Neural cell (in vitro differentiated cells): ENCODE data around the gene MYO1D. TPM values are rescaled to one million over a fixed set of nuclear protein-coding genes. Genes with fewer than 3 reads are reported as not detected.

ENCODE experiments used
- H2AFZ ChIP-seq: fragments of 200-600, 300-800 bp; sonication (generic), shearing (Covaris generic); 2 replicates; pipeline ENCODE4 v1.6.0; 2014; ENCODE audit warnings: low read depth, mild to moderate bottlenecking, antibody characterized with exemption, low read length, moderate library complexity
- H3F3A ChIP-seq: fragments of 200-600 bp; shearing (Covaris generic); 2 replicates; pipeline ENCODE4 v1.6.1; 2016; ENCODE audit warnings: mild to moderate bottlenecking, moderate library complexity, mixed read lengths, antibody characterized with exemption, low read length; ENCODE audit not compliant: insufficient read depth, poor library complexity, severe bottlenecking
- H3K27ac ChIP-seq: fragments of 200-600, 300-800 bp; sonication (generic), shearing (Covaris generic); 2 replicates; pipeline ENCODE4 v1.5.1; 2014; ENCODE audit warnings: mild to moderate bottlenecking, low read length, moderate library complexity
- H3K27me3 ChIP-seq: fragments of 300-800, 200-600 bp; sonication (generic), shearing (Covaris generic); 2 replicates; pipeline ENCODE4 v1.6.0; 2014; ENCODE audit warnings: mild to moderate bottlenecking, low read depth, low read length, moderate library complexity; ENCODE audit not compliant: insufficient read depth
- H3K36me3 ChIP-seq: fragments of 300-800, 200-600 bp; sonication (generic), shearing (Covaris generic); 2 replicates; pipeline ENCODE4 v1.5.1; 2014; ENCODE audit warnings: mild to moderate bottlenecking, antibody characterized with exemption, low read length, moderate library complexity; ENCODE audit not compliant: insufficient read depth
- H3K4me2 ChIP-seq: fragments of 300-800, 200-600 bp; sonication (generic), shearing (Covaris generic); 2 replicates; pipeline ENCODE4 v1.6.0; 2014; ENCODE audit warnings: mild to moderate bottlenecking, low read length
- H3K4me3 ChIP-seq: fragments of 300-800, 200-600 bp; sonication (generic), shearing (Covaris generic); 2 replicates; pipeline ENCODE4 v1.5.1; 2014; ENCODE audit warnings: mild to moderate bottlenecking, low read length, moderate library complexity
- H3K79me2 ChIP-seq: fragments of 200-600 bp; shearing (Covaris generic); replicated peaks from 2 replicates; pipeline ENCODE4 v1.6.0; 2014; ENCODE audit warnings: mild to moderate bottlenecking, low read length, moderate library complexity; ENCODE audit not compliant: insufficient read depth
- H3K9ac ChIP-seq: fragments of 300-800, 200-600 bp; sonication (generic), shearing (Covaris generic); 2 replicates; pipeline ENCODE4 v1.6.1; 2016; ENCODE audit warnings: mild to moderate bottlenecking, low read length, mixed read lengths
- H3K9me2 ChIP-seq: fragments of 200-600 bp; shearing (Covaris generic); 2 replicates; pipeline ENCODE4 v1.6.1; 2016; ENCODE audit warnings: mild to moderate bottlenecking, low read length, mixed read lengths; ENCODE audit not compliant: insufficient read depth
- H3K9me3 ChIP-seq: fragments of 200-600, 300-800 bp; sonication (generic), shearing (Covaris generic); 2 replicates; pipeline ENCODE4 v1.6.1; 2016; ENCODE audit warnings: mild to moderate bottlenecking, mixed run types, low read length, moderate library complexity, mixed read lengths
- H4K20me1 ChIP-seq: fragments of 200-600 bp; shearing (Covaris generic); 2 replicates; pipeline ENCODE4 v1.6.1; 2016; ENCODE audit warnings: mild to moderate bottlenecking, mixed run types; ENCODE audit not compliant: insufficient read depth
- EP300 ChIP-seq: fragments of 450-650 bp; conservative IDR thresholded peaks from 2 replicates; pipeline ENCODE4 v1.6.1; 2014; ENCODE audit warnings: antibody characterized with exemption, mild to moderate bottlenecking, moderate library complexity; ENCODE audit not compliant: poor library complexity, severe bottlenecking
- EZH2 ChIP-seq: fragments of 200-600, 300-800 bp; shearing (Covaris generic), sonication (generic); IDR thresholded peaks from 2 replicates; pipeline ENCODE4 v1.6.1; 2014; ENCODE audit warnings: antibody characterized with exemption, low read length, borderline replicate concordance, mild to moderate bottlenecking; ENCODE audit not compliant: insufficient read depth, poor library complexity, severe bottlenecking
- MXI1 ChIP-seq: fragments of 450-650 bp; conservative IDR thresholded peaks from 2 replicates; pipeline ENCODE4 v1.6.1; 2014; ENCODE audit warnings: antibody characterized with exemption, mild to moderate bottlenecking; ENCODE audit not compliant: poor library complexity, severe bottlenecking
- POLR2AphosphoS5 ChIP-seq: IDR thresholded peaks from 2 replicates; pipeline ENCODE4 v1.6.1; 2012
- RAD21 ChIP-seq: fragments of 450-650 bp; conservative IDR thresholded peaks from 2 replicates; pipeline ENCODE4 v1.6.1; 2014; ENCODE audit warnings: antibody characterized with exemption, mild to moderate bottlenecking, moderate library complexity
- REST ChIP-seq: IDR thresholded peaks from 2 replicates; pipeline ENCODE4 v1.6.1; 2012; ENCODE audit warnings: borderline replicate concordance
- SMC3 ChIP-seq: fragments of 450-650 bp; conservative IDR thresholded peaks from 2 replicates; pipeline ENCODE4 v1.6.1; 2014; ENCODE audit warnings: antibody characterized with exemption, mild to moderate bottlenecking, moderate library complexity; ENCODE audit not compliant: poor library complexity
- TAF1 ChIP-seq: IDR thresholded peaks from 2 replicates; pipeline ENCODE4 v1.6.1; 2012; ENCODE audit warnings: low read depth
- polyA plus RNA-seq: library from polyadenylated mRNA; depleted of rRNA; stranded (reverse); fragments of >200 nt; gene quantifications from 2 replicates; pipeline ENCODE4 v1.2.3, GENCODE V29; 2014
- TF ChIP-seq, protein P1 (sequence below): fragments of 450-650 bp; IDR thresholded peaks from 2 replicates; pipeline ENCODE4 v1.5.1; 2014; ENCODE audit warnings: antibody characterized with exemption, mild to moderate bottlenecking, moderate library complexity; ENCODE audit not compliant: poor library complexity, severe bottlenecking

Gene MYO1D
- polyA plus RNA-seq, 1 donor from 2014 or later: 10.7 TPM

- TF ChIP-seq, protein P1, sequence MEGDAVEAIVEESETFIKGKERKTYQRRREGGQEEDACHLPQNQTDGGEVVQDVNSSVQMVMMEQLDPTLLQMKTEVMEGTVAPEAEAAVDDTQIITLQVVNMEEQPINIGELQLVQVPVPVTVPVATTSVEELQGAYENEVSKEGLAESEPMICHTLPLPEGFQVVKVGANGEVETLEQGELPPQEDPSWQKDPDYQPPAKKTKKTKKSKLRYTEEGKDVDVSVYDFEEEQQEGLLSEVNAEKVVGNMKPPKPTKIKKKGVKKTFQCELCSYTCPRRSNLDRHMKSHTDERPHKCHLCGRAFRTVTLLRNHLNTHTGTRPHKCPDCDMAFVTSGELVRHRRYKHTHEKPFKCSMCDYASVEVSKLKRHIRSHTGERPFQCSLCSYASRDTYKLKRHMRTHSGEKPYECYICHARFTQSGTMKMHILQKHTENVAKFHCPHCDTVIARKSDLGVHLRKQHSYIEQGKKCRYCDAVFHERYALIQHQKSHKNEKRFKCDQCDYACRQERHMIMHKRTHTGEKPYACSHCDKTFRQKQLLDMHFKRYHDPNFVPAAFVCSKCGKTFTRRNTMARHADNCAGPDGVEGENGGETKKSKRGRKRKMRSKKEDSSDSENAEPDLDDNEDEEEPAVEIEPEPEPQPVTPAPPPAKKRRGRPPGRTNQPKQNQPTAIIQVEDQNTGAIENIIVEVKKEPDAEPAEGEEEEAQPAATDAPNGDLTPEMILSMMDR: no peak
- TF ChIP-seq REST (no peak), RAD21 (no peak), MXI1 (no peak), SMC3 (no peak), EP300 (no peak), POLR2AphosphoS5 (no peak), TAF1 (no peak), EZH2 (no peak)
- Histone ChIP-seq H3K4me3 (no peak overlapping the region), H3F3A (no peaks in the 10 kb centered on the region), H3K9me2 (no peaks in the 10 kb centered on the region), H3K9ac (no peak overlapping the region), H4K20me1 (no peaks in the 10 kb centered on the region), H3K27me3 (no peaks in the 10 kb centered on the region), H3K4me2 (no peak overlapping the region), H3K9me3 (no peaks in the 10 kb centered on the region), H3K79me2 (no peaks in the 10 kb centered on the region), H3K36me3 (no peaks in the 10 kb centered on the region), H2AFZ (no peak overlapping the region), H3K27ac (no peak overlapping the region)
These were observed 28.9 kb downstream of the MYO1D start for GRCh38 chr17:32847977-32848376.

GRCh38 chr17:32846143-32846542 lies 30.8 kb downstream of the MYO1D start:
- H3K9me2 ChIP-seq: no peaks in the 10 kb centered on the region
- no peak overlapping the region for H2AFZ ChIP-seq
- TF ChIP-seq, protein P1: no peak
- TF ChIP-seq POLR2AphosphoS5 (no peak), REST (no peak), SMC3 (no peak), EZH2 (no peak), RAD21 (no peak), EP300 (no peak), MXI1 (no peak), TAF1 (no peak)
- no peaks in the 10 kb centered on the region for H3K36me3 ChIP-seq
- no peaks in the 10 kb centered on the region for H4K20me1 ChIP-seq
- H3K27ac ChIP-seq: no peak overlapping the region
- no peaks in the 10 kb centered on the region for H3F3A ChIP-seq
- H3K4me2 ChIP-seq: no peak overlapping the region
- H3K79me2 ChIP-seq: no peaks in the 10 kb centered on the region
- no peak overlapping the region for H3K4me3 ChIP-seq
- no peak overlapping the region for H3K9ac ChIP-seq
- no peaks in the 10 kb centered on the region for H3K9me3 ChIP-seq
- H3K27me3 ChIP-seq: no peaks in the 10 kb centered on the region
